GM21515 (cell line): Measurements from ENCODE around the gene SLC36A2.

Source experiments
- ATAC-seq: cut with Tn5 transposase; IDR thresholded peaks from one replicate; pipeline ENCODE4 v1.9.1; 2021; ENCODE audit not compliant: unreplicated experiment

SLC36A2 gene

DNA sequence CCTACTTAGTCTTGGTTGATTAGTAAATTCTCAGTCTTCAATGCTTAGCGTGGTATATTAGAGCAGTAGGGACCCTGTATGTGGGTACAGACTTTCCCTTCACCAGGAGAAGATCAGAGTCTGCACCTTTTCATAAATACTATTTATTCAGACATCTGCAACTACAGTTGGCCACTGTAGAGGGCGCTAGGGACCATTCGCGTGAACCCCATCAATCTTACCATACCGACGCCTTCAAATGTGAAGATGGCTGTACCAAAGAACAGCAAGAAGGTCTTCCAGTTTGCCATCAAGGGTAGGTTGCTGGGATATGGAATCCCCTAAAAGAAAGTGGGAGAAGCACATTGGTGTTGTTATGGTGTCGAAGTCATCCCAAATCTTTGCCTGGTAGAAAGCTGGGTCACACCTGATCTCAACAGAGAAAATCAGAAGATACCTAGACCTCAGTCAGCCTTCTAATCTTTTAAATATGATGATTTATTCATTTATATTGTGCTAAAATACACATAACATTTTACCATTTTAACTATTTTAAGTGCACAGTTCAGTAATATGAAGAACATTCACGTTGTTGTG is 62.9 kb downstream of the SLC36A2 start:
- no peak for ATAC-seq

GRCh38 chr5:151283120-151283825 is 64.1 kb downstream of the SLC36A2 start:
- no peak for ATAC-seq

GRCh38 chr5:151281001-151281639 is 66.2 kb downstream of the SLC36A2 start:
- ATAC-seq, result no peak

- ATAC-seq, result no peak
These were observed 66.9 kb downstream of the SLC36A2 start for GRCh38 chr5:151280443-151280842.

GRCh38 chr5:151278845-151279244 is 68.5 kb downstream of the SLC36A2 start:
- ATAC-seq, result no peak

DNA sequence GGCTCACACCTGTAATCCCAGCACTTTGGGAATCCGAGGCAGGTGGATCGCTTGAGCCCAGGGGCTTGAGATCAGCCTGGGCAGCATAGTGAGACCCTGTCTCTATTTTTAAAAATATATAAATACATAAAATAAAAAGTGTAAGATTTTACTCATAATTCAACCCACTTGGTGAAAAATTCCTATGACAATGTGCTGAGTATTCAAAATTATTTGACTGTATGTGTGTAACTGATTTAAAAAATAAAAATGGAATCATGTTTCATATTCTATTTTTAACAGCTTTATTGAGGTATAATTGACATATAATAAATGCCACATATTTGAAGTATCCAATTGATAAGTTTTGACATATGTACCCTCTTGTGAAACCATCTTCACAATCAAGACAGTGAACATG is 71.6 kb downstream of the SLC36A2 start:
- no peak for ATAC-seq

DNA sequence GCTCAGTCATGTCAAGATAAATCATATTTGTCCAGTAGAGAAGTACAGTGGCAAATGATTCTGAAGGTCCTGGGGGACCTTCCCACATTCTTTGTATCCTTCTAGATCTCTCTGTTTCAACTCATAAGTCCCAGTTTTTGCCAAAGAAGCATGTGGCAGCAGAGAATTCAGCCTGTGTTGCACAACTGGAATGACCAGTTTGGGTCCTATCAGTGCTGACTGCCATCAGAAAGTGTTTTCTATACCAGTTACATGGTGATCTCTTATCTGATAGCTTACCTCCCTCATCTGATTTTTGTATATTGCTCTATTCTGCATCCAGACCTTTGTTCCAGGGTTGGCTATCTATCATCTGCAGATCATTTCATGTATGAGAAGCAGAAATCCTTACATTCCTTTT is 72.7 kb downstream of the SLC36A2 start:
- ATAC-seq, result no peak

GRCh38 chr5:151271336-151271735 is 76.0 kb downstream of the SLC36A2 start:
- ATAC-seq, result no peak

DNA sequence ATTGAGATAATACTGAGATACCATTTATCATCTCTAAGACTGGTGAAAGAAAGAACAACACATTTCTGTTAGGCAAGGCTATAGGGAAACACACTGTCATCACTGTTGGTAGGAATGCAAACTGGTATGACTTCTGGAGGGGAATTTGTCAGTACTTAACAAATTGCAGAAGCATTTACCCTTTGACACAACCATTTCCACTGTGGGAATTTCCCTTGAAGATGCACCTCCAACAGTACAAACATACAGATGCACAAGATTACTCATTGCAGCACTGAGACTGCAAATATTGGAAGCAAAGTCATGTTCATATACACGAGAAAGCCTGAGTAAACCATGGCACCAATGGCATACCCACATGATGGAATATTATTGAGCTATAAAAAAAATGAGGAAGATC is 76.8 kb downstream of the SLC36A2 start:
- peak; percentile 83 for ATAC-seq

GRCh38 chr5:151267491-151268260 is 79.7 kb downstream of the SLC36A2 start:
- no peak for ATAC-seq
